GM21737 (cell line): ENCODE results near the gene MICAL2.

ENCODE experiments used
- ATAC-seq: cut with Tn5 transposase; IDR thresholded peaks from one replicate; pipeline ENCODE4 v1.9.1; 2021; ENCODE audit warnings: mild to moderate bottlenecking, moderate library complexity; ENCODE audit not compliant: unreplicated experiment

MICAL2 gene

DNA sequence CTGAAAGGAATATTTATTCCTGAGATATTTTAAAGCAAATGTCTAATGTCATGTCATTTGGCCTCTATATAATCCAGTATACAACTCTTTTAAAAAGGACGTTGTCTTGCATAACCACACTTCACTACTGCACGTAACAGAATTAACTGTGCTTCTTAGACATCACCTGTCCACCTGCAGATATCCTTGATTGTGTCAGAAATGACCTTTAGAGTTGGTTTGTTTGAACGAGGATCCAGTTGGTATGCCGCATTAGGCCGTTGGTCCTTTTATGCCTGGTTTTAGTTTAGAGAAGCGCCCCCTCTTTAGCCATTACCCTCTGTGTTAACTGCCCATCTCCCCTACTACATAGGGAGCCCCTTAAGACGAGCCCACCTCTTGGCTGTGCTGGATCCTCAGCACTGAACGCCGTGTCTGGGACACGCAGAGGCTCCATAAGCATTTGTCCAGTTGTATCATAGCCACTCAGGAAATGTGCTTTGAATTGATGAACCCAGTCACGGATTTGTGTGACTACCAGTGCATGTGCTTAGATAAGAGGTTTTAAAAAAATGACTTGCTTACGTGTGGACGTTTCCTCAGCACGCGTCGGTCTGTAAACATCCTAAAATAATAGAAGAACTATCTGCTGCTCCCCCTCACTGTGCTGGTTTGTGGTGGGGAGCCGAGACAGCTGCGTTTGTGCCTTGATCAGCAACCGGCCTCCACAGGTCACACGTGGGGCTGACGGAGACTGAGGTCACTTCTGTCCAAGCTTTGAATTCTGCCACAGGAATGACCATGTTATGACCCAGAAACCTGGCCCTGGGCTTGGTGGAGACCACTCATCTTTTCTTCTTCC lies 4.0 kb downstream of the MICAL2 start:
- ATAC-seq: no peak

DNA sequence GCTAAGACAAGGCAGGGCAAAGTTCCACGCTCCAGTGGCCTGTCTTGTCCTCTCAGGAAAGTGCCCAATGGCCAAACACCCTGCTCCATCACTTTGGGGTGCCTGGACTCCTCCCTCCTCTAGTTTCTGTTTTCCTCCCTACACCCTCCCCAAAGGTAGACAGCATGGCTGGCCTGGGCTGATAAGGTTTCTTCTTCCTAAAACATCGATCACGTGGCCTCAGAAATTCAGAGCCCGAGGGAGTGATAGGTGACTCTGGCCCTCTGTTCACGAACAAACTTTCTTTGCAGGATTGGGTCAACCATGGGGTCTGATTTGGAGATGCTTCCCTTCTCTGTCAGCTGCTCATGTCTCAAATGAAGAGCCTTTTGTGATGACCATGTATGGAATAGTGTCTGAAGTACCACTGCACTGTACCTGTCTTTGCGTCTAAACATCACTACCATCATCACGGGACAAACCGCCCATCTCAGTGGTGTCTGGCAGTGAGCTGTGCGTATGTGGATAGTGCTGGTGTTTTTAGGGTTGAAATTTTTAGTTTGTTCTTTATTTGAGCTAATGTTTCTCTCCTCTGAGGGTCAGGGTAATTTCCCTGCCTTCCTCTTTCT lies 6.1 kb downstream of the MICAL2 start:
- no peak for ATAC-seq

DNA sequence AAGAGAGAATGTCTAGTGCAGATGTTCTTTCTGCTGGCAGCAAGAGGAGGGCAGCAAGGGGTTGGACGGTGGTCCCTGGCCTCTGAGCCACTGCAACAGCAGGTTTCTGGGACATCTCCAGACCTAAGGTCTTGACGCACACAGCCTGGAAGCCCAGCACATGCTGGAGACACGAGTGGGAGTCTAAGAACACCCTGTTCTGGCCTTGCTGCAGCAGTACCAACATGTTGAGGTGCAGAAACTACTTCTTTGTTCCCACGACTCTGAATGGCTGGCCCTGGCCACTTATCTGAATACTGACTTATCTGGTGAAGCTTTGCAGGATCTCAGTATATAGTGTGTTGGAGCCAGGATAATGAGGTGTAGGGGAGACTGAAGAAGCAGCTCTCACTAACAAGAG lies 6.8 kb downstream of the MICAL2 start:
- ATAC-seq: no peak

DNA sequence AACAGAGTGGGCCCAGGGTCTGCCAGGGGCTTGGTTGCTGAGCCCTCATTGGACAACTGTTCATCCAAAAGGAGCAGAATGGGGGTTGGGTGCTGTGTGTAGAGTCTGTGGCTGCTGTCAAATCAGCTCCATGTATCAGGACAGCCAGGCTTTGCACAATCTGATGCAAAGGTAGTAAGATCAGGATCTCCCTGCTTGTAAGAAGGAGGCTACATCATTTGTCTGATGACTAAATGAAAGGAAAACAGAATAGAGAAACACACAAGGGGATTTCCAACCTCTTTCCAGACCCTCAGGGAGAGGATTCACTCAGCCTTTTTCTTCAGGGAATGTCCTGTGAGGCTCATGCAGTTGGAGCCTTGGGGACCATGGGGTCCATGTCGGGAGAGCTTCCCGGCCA lies 7.2 kb downstream of the MICAL2 start:
- no peak for ATAC-seq

DNA sequence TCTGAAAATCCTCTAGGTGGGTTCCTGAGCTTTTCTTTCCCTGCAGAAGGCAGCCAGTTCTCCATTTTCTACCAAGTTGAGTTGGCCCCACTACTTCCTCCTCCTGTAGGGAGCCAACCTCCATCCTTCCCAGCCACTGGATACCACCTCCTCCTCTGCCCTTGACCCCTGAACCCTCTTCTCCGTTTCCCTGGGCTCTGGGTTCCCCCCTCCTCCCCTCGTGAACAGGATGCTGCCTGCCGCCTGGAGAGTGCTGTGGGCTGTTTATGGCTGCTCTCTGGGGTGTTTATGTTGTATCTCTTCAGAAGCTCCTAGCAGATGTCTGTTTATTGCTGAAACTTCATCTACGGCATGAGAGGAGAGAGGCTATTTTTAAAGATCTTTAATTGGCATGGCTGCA lies 8.6 kb downstream of the MICAL2 start:
- no peak for ATAC-seq

DNA sequence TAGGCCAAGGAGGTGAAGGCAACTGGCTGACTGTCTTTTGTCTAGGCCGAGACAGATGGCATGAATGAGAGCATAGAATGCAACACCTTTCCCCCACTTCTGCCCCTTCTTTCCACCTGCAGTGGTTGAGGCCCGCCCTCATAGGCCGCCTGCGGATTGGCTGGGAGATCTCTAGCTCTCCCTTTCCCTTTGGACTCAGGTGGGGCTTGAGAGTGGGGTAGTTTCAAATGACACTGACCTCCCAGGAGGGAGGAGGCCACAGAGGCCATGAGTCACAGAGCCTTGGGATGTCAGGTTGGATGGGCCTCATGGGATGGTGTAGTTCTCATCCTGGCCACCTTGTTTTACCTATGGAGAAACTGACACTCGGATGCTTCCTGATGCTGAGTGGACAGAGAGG lies 9.1 kb downstream of the MICAL2 start:
- no peak for ATAC-seq

DNA sequence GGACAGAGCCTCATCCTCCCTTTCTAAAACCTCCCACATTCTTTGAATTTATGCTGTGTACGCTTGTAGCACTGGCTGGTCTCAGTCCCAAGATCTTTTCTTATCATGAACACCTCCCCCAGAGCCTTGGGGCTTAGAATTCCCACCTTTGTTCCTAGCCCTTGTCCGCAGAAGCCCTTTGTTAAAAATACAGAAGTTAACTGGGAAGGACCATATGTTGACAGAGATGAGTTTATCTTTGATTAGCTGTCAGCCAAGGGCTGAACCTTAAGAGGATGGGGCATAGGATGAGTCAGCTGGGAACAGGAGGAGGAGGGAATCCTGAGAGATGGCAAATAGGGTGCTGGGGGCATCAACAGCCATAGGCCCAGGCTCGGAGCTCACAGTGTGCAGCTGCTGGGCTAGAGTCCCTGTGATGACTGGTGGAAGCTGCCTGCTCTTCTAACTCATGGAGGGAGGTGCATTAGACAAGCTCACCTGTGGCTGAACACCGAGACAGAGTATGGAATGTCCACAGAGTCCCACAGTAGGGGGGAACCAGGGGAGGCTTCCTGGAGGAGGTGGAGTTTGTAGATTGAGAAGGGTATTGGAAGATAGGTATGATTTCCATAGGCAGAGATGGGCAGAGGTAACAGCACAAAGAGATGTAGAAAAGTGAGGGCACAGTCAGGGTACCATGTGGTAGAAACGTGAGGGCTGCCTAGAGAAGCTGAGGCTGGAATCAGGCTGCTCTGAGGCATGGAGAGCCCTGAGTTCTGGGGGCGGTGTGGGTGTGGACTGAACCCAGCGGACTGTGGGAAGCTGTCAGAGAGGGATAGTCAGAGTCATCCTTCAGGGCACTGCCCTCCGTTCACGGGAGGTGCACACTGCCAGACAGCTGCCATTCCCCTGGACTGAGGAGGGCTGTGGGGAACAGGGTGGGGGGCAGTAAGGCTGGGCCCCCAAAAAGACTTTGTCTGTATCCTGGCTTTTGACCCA lies 9.9 kb downstream of the MICAL2 start:
- ATAC-seq: no peak

DNA sequence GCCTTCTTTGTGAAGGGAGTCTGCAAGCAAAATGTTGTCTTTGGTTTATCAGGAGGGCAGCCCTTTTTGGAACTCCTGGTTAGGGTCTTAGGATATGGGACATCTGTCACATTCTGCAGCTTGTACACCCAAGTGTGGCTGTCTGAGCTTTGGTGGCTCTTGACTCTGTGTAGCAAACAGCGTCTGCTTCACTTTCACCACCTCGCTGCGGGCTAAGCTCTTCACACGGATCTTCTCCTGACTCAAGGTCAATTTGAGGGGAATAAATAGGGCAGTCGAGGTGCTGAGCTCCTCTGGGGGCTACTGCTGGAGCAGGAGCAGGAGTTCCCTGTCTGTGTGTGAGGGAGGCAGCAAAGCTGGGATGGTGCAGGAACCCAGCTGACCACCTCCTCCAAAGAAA lies 10.6 kb downstream of the MICAL2 start:
- ATAC-seq: no peak

DNA sequence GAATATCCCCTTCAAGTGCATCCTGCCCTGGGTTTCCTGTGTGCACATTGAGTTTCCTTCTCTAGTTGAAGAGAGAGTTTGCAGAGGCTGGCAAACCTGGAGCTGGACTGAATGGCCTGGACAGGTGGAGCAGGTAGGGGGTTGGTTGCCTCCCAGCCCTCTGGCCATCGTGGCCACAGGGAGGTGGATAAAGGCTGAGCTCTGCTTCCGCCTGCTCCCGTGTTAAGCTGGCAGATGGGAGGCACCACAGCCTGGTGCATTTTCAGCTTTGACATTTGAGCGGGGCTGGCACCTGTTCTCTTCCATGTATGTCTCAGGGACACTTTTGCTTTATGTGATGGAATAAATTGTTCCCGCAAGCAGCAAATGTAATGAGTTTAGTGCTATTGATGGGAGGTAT lies 11.1 kb downstream of the MICAL2 start:
- no peak for ATAC-seq

DNA sequence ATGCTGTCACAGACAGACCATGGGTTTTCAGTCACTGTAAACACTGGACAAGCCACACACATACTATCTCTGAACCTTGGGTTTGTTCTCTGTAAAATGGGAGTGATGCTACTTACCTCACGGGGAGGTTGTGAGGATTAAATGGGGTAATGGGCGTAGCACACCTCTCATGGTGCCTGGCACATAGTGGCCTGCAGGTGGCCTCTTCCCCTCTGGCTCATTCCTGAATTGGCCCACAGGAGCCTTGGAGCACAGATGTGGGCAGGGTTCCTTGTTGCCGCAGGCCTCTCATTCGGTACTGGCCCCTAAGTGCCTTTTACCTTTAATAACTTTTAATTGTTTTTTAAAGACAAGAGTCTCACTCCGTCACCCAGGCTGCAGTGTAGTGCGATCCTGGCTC lies 11.7 kb downstream of the MICAL2 start:
- no peak for ATAC-seq

DNA sequence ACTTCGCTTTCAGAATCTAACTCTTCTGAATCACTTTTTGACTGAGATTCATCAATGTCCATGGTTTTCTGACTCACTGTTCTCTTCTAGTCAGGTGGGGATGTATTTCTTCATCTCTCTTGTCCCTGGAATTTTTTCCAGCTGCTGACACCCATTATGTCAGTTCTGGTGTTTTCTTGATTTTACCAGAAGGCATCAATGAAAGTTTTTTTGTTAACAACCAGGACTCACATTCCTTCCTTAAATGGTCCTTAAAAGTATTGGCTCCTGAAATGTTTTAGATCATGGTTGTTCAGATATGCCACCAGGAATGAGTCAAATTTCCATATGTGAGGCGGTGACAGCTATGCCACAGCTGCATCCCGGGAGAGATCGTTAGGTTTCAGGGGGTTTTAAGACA lies 12.9 kb downstream of the MICAL2 start:
- ATAC-seq: no peak

DNA sequence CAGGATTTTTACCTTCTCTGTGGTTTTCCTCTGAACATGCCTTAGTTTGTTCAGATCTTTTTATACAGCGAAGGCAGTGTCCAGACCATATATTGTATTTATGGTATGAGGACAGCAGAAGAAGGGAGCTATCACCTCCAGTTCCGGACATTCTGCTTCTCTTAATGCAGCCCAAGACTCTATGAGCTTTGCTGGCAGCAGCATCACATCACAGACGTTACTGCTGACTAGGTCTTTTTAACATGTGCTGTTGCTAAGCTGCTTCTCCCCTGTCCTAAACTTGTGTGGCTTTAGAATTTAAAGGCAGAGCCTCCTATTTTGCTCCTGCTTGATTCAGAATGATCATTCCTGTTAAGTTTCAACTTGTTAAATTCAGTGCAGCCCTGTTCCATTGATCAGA lies 13.4 kb downstream of the MICAL2 start:
- no peak for ATAC-seq

DNA sequence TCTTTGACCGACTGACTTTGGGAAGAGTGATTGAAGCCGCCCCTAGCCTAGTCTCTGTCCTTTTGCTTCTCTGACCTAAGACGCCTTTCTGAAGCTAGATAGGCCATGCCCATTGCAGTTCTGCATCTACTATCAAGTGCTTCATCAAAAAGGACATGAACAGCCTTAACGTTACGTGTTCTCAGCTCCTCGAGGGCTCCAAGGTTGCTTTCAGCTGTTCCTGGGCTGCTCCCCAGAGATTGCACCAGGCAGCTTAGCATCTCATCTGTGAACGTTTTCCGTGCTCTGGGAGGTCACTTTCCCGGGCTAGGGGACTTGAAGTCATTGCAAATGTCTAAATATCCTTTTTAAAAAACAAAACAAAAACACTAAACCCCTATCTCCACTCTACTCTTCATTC lies 13.9 kb downstream of the MICAL2 start:
- ATAC-seq: no peak

DNA sequence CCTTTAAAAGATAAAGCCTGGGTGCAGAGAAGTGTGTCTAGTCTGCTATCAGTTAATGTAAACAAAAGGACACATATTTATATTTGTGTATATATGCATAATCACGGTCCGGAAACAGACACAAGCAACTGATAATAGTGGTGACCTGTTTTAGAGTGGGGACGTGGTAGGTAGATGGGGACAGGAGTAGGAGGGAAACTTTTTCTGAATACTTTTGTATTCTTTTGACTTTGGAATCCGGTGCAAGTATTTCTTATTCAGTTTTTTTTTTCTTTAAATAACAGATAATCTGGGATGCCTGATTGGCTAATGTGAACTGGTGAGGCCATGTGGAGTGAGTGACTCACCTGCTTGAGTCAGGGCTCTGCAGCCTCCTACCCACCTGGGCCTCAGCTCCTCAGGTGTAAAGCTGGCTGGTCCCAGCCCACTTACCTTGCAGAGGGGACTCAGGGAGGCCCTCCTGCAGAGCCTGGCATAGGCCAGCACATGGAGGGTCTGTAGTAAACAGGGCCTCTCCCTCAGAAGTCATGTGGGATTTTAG lies 15.3 kb downstream of the MICAL2 start:
- no peak for ATAC-seq

DNA sequence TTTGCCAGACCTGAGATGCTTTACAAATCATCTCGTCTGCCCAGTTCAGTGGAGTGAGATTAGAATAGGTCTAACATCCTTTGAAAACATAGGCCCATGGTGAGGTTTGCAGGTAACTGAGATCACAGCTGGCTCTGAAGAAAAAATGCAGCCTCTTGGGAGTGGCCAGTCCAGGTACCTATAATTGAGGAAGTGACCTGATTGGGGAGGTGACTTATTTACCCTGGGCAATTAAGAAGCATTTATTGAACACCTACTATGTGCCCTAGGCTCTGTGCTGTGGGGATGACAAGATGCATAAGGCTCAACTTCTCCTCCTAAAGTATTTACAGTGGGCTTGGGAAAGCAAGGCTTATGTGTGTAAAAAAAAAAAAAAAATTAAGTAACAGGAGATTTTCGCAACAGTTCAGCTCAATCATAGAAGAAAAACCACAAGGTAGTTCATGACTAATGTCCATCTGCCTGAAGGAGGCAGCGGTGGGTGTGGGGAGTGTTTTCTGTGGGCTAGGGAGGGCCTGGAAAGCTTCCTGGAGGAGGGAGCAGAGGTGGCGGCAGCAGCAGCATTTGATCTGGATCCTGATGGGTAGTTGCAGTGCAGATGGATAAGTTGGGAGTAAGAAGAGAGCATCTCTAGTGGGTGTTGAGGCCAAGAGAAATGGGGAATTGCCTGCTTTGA lies 16.1 kb downstream of the MICAL2 start:
- no peak for ATAC-seq

DNA sequence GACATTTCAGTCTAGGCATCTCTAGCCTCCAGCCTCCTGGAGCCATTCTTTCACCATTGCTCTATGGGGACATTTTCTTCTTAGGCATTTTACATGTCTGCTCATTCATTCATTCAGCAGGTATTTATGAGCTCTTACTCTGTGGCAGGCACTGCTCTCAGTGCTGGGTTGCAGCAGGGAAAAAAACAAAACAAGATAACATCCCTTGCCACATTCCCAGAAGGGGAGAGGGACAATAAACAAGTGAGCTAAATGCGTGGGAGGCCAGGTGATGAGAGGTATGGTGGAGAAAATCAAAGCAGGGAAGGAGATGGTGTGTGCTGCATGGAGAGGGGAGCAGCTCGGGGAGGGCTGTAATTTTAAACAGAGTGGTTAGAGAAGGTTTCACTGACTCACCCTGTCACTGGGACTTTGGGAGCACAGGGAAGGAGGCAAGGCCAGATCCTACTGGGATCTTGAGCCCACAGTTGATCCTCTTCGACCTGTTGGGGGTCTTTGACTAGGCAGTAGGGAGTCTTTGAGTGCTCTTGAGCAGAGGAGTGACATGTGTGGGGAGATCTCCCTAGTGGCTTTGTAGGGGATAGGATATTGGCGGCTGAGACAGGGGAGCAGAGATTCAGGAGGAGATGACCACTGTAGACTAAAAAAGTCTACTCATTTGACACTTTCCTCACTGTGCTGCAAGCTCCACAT lies 17.0 kb downstream of the MICAL2 start:
- no peak for ATAC-seq

DNA sequence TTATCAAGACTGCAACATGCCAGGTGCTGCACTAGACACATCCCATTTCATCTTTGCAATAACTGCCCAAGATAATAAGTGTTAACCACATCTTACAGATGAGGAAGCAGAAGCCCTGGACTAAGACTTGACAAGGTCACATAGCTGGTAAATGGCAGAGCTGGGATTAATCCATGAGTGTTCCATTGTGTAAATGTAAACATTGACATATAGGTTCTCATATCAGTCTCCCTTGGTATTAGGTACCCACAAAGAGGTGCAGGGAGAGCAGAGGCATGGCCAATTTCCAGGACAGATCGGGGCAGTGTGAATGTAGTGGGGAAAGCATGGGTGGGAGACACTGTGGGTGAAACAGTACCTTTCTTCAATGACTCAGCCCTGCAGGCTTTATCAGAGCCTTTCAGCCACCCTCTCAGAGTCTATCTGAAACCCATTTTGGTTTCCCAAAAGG lies 17.9 kb downstream of the MICAL2 start:
- no peak for ATAC-seq

DNA sequence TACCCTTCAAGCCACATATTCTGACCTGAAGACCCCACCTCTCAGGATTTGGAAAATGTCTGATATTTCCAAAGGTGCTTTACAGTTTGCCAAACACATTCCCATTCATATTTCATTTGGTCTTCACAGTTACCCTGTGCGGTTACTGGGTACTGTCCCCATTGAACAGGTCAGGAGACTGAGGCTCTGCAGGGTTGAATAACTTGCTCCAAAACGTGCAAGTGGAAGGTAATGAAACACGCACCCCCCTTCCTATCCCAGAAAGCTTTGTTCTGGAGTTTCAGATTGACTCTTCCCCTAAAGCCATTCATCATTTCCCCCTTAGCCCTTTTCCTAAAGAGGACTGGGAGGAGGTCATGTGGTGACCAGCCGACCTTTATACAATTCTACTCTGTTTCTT lies 18.8 kb downstream of the MICAL2 start:
- ATAC-seq: no peak

DNA sequence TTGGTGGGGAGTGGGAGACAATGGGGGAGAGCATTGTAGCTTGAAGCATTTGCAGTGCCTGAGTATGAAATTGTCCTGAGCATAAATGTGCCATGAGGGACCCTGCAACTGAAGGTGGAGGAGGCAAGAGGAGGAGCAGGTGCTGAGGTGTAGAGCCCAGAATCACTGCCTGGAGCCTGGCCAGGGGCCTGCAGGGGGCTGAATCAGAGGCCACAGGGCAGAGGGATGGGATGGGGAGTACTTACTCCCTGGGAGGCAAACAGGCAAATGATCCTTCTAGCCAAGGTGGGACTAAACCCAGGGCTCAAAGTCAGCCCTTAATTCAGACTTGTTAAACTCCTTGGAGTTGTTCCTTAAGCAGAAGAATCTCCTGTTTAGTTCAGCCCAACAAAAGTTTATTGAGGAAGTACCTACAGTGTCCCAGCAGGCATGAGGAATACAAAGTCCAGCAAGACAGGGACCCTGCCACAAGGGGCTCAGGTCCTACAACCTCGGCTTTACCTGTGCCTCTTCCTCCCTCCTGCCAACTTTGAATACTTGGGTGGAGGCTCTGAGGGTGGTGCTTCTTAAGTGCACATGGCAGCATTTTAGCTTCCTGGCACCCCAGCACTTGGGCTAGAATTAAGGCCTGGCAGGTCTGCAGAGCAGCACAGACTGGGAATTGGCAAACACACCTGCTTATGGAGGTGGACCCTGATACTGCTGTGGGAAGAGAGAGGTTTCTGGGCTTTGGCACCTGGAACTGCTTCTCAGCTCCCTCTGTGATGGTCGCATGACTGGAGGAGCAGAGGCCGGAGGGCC lies 20.0 kb downstream of the MICAL2 start:
- no peak for ATAC-seq
